Measurements from ENCODE around the gene EDN1.

DNA sequence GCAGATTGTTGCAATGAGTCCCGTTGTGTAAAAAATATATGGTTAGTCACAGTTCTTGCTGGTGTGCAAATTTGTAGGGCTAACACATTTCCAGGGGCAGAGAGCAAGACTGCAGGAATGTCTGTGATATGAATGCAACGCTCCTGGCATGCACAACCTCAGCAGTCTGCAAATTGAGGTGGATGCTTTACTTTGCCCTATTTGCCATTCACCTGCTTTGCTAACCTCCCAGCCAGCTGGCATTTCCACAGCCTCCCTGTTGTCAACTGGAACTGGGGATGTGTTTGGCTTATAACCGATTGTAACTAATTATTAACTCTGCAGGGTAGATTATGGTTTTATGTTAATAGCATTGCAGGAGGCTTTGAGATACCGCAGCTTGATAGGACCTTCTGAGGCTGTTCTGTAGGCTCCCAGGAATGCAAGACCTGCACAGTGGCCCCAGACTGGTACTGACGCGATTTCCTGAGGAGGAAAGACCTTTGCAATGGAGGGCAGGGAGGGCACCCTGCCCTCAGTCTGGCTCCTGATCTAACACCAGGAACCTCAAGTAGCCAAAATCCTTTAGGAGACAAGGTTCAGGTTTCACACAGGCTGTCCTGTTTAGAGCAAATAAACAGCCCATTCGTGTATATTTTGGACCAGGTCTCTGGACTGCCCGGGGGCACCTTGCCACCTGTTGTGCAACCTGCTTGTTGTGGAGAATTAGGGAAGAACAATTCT is 53.4 kb downstream of the EDN1 start:
- TF ChIP-seq, protein P1, sequence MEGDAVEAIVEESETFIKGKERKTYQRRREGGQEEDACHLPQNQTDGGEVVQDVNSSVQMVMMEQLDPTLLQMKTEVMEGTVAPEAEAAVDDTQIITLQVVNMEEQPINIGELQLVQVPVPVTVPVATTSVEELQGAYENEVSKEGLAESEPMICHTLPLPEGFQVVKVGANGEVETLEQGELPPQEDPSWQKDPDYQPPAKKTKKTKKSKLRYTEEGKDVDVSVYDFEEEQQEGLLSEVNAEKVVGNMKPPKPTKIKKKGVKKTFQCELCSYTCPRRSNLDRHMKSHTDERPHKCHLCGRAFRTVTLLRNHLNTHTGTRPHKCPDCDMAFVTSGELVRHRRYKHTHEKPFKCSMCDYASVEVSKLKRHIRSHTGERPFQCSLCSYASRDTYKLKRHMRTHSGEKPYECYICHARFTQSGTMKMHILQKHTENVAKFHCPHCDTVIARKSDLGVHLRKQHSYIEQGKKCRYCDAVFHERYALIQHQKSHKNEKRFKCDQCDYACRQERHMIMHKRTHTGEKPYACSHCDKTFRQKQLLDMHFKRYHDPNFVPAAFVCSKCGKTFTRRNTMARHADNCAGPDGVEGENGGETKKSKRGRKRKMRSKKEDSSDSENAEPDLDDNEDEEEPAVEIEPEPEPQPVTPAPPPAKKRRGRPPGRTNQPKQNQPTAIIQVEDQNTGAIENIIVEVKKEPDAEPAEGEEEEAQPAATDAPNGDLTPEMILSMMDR (IDR thresholded peaks at IDR 0.05; ENCODE audit: borderline replicate concordance, extremely low read depth, low read length, poor library complexity, severe bottlenecking) = no peak
- no peak for TF ChIP-seq EZH2 (IDR thresholded peaks at IDR 0.05; ENCODE audit: borderline replicate concordance, low read depth, low read length, severe bottlenecking)

All from DND-41 (cell line).